Smooth muscle cell (in vitro differentiated cells): Measurements from ENCODE around the gene ESRP2. TPM values are rescaled to one million over a fixed set of nuclear protein-coding genes. Genes with fewer than 3 reads are reported as not detected.
A peak's percentile ranks its signal among the peaks of the same experiment; 100 is the strongest.

Experiments used
- DNase-seq: peaks from one replicate; lab custom pipeline; 2025; ENCODE audit not compliant: unreplicated experiment; lab: John Stamatoyannopoulos, UW
- H2AFZ ChIP-seq: fragments of 200-600 bp; sonication (generic); 2 replicates; pipeline ENCODE4 v1.6.0; 2016; ENCODE audit warnings: antibody characterized with exemption, low read depth, mild to moderate bottlenecking
- H3F3A ChIP-seq: fragments of 200-600 bp; sonication (generic); 2 replicates; pipeline ENCODE4 v1.6.0; 2017; ENCODE audit warnings: antibody characterized with exemption, low read depth
- H3K27ac ChIP-seq: fragments of 200-600 bp; sonication (generic); 2 replicates; pipeline ENCODE4 v1.5.1; 2016; ENCODE audit warnings: low read depth, mild to moderate bottlenecking
- H3K27me3 ChIP-seq: fragments of 200-600 bp; sonication (generic); 2 replicates; pipeline ENCODE4 v1.6.1; 2016; ENCODE audit warnings: low read depth, mild to moderate bottlenecking
- H3K36me3 ChIP-seq: fragments of 200-600 bp; sonication (generic); 2 replicates; pipeline ENCODE4 v1.5.1; 2016; ENCODE audit warnings: low read depth
- H3K4me1 ChIP-seq: fragments of 200-600 bp; sonication (generic); 2 replicates; pipeline ENCODE4 v1.5.1; 2016; ENCODE audit warnings: low read depth
- H3K4me2 ChIP-seq: fragments of 200-600 bp; sonication (generic); 2 replicates; pipeline ENCODE4 v1.6.0; 2016; ENCODE audit warnings: mild to moderate bottlenecking
- H3K4me3 ChIP-seq: fragments of 200-600 bp; sonication (generic); 2 replicates; pipeline ENCODE4 v1.5.1; 2016; ENCODE audit warnings: mild to moderate bottlenecking
- H3K79me2 ChIP-seq: fragments of 200-600 bp; sonication (generic); 2 replicates; pipeline ENCODE4 v1.6.0; 2016; ENCODE audit warnings: low read depth, mild to moderate bottlenecking
- H3K9ac ChIP-seq: fragments of 200-600 bp; sonication (generic); 2 replicates; pipeline ENCODE4 v1.6.0; 2016; ENCODE audit warnings: low read depth
- H3K9me3 ChIP-seq: fragments of 200-600 bp; sonication (generic); replicated peaks from 2 replicates; pipeline ENCODE4 v1.5.1; 2016; ENCODE audit warnings: low read depth
- H4K20me1 ChIP-seq: fragments of 200-600 bp; sonication (generic); 2 replicates; pipeline ENCODE4 v1.6.0; 2016; ENCODE audit warnings: low read depth
- CTCF ChIP-seq: fragments of 200-600 bp; sonication (generic); IDR thresholded peaks from 2 replicates; pipeline ENCODE4 v1.5.1; 2017; ENCODE audit warnings: borderline replicate concordance, mild to moderate bottlenecking, antibody characterized with exemption; ENCODE audit not compliant: insufficient read depth, poor library complexity, severe bottlenecking
- WGBS: methylation state at CpG from one replicate; pipeline ENCODE4 v1.1.7; 2016; ENCODE audit warnings: low lambda C conversion rate; 5-methylcytosine and 5-hydroxymethylcytosine counted together
- microRNA-seq: library from miRNA; unstranded; fragments of <30 nt; microRNA quantifications from one replicate; pipeline ENCODE4, GENCODE V29; 2016; ENCODE audit warnings: borderline number of aligned reads
- polyA plus RNA-seq: library from polyadenylated mRNA; unstranded; fragments of >200 nt; fragmentation: Nextera tagmentation; extraction: Ambion mirVana; gene quantifications from 2 replicates; pipeline ENCODE4 v1.2.1, GENCODE V29; 2016
- small RNA-seq: library from RNA; depleted of rRNA; stranded (forward); fragments of <200 nt; gene quantifications from one replicate; pipeline ENCODE3, GENCODE V24; 2014
- total RNA-seq: library from RNA; depleted of rRNA; stranded (reverse); fragments of >200 nt; gene quantifications from 2 replicates; pipeline ENCODE4 v1.2.3, GENCODE V29; 2014

Gene ESRP2
- total and polyA plus RNA-seq, 2 experiments from 2014 or later = 2.7 to 8.5 TPM

- no peaks in the 10 kb centered on the region for H3K36me3 ChIP-seq
- no peaks in the 10 kb centered on the region for H3K9me3 ChIP-seq
- no peaks in the 10 kb centered on the region for H3F3A ChIP-seq
- 82% methylated on average over 2 of the region's 2 CpGs for WGBS
- TF ChIP-seq CTCF = no peak
- no peak for DNase-seq
- no peaks in the 10 kb centered on the region for H3K27me3 ChIP-seq
- no peaks in the 10 kb centered on the region for H3K4me1 ChIP-seq
- no peak overlapping the region for H3K4me2 ChIP-seq
- no peak overlapping the region for H3K4me3 ChIP-seq
- H3K79me2 ChIP-seq = no peaks in the 10 kb centered on the region
- no peak overlapping the region for H3K9ac ChIP-seq
- no peaks in the 10 kb centered on the region for H4K20me1 ChIP-seq
- peak overlapping the region; percentile 4 for H3K27ac ChIP-seq
- no peak overlapping the region for H2AFZ ChIP-seq
These were observed 56.6 kb downstream of the ESRP2 start for GRCh38 chr16:68179196-68179795.

Small RNA genes lying within 50 kb of the gene (microRNA-seq; reads per million reads assigned to microRNA genes)
- not detected for gene MIR6773

Small RNA genes lying within 50 kb of the gene (small RNA-seq; reads per million reads assigned to genes)
- not detected for gene RF00554
- not detected for gene RNU6-1262P

Other genes with a start within 250 kb of the ESRP2 start
- not detected in 2 replicates for gene DPEP2, start 236.6 kb downstream of the ESRP2 start, total RNA-seq
- gene DPEP2, start 236.6 kb downstream of the ESRP2 start, polyA plus RNA-seq = not detected in 2 replicates
- gene DPEP2NB, start 220.2 kb downstream of the ESRP2 start, total RNA-seq = not detected in 2 replicates
- not detected in 2 replicates for gene DPEP2NB, start 220.2 kb downstream of the ESRP2 start, polyA plus RNA-seq
- 6.0 and 6.7 TPM in 2 replicates for gene DDX28, start 212.9 kb downstream of the ESRP2 start, total RNA-seq
- 7.0 and 9.0 TPM in 2 replicates for gene DDX28, start 212.9 kb downstream of the ESRP2 start, polyA plus RNA-seq
- gene DUS2, start 212.8 kb downstream of the ESRP2 start, total RNA-seq = 9.5 and 12.1 TPM in 2 replicates
- 23.5 and 25.6 TPM in 2 replicates for gene DUS2, start 212.8 kb downstream of the ESRP2 start, polyA plus RNA-seq
- 30.2 and 32.4 TPM in 2 replicates for gene NFATC3, start 150.8 kb downstream of the ESRP2 start, total RNA-seq
- 14.7 and 15.2 TPM in 2 replicates for gene NFATC3, start 150.8 kb downstream of the ESRP2 start, polyA plus RNA-seq
- gene PLA2G15, start 9.2 kb upstream of the ESRP2 start, total RNA-seq = 22.5 and 24.2 TPM in 2 replicates
- 29.7 and 38.3 TPM in 2 replicates for gene PLA2G15, start 9.2 kb upstream of the ESRP2 start, polyA plus RNA-seq
- 16.5 and 22.7 TPM in 2 replicates for gene SLC7A6, start 28.4 kb upstream of the ESRP2 start, total RNA-seq
- 11.4 and 15.9 TPM in 2 replicates for gene SLC7A6, start 28.4 kb upstream of the ESRP2 start, polyA plus RNA-seq
- gene SLC7A6OS, start 74.8 kb upstream of the ESRP2 start, total RNA-seq = 8.3 and 9.6 TPM in 2 replicates
- gene SLC7A6OS, start 74.8 kb upstream of the ESRP2 start, polyA plus RNA-seq = 13.2 and 13.9 TPM in 2 replicates
- 16.3 and 22.1 TPM in 2 replicates for gene PRMT7, start 74.9 kb upstream of the ESRP2 start, total RNA-seq
- gene PRMT7, start 74.9 kb upstream of the ESRP2 start, polyA plus RNA-seq = 19.7 and 25.4 TPM in 2 replicates
- gene SMPD3, start 212.4 kb upstream of the ESRP2 start, total RNA-seq = 0.13 and 0.63 TPM in 2 replicates
- gene SMPD3, start 212.4 kb upstream of the ESRP2 start, polyA plus RNA-seq = 0.73 and 3.1 TPM in 2 replicates